Measurements from ENCODE around the gene CEP350.

DNA sequence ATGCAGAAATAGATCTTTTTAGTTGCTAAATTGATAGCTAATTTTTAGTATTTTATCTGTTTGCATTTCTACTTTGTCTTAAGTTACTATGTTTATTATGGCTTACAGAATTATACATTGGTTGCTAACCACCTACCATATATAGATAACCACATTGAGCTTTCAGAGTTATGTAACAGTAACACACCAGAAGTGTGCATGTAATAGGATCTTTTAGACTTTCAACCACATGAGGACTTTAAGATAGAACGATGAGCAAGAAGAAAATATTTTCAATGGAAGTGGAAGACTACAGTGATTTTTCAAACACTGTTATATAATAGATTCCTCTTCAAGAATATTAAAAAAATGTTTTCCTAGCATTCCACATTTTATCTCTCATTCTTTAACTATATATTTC lies 43.7 kb upstream of the CEP350 start:
- TF ChIP-seq, protein P1, sequence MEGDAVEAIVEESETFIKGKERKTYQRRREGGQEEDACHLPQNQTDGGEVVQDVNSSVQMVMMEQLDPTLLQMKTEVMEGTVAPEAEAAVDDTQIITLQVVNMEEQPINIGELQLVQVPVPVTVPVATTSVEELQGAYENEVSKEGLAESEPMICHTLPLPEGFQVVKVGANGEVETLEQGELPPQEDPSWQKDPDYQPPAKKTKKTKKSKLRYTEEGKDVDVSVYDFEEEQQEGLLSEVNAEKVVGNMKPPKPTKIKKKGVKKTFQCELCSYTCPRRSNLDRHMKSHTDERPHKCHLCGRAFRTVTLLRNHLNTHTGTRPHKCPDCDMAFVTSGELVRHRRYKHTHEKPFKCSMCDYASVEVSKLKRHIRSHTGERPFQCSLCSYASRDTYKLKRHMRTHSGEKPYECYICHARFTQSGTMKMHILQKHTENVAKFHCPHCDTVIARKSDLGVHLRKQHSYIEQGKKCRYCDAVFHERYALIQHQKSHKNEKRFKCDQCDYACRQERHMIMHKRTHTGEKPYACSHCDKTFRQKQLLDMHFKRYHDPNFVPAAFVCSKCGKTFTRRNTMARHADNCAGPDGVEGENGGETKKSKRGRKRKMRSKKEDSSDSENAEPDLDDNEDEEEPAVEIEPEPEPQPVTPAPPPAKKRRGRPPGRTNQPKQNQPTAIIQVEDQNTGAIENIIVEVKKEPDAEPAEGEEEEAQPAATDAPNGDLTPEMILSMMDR (IDR thresholded peaks at IDR 0.05), result no peak
- TF ChIP-seq EP300 (IDR thresholded peaks at IDR 0.05; ENCODE audit: low read depth), result no peak
- TF ChIP-seq POLR2AphosphoS5 (IDR thresholded peaks at IDR 0.05), result no peak

Data from transverse colon (tissue), 4 donors.